ENCODE results near the gene ESPNL. TPM values are rescaled to one million over a fixed set of nuclear protein-coding genes. Genes with fewer than 3 reads are reported as not detected.

The ESPNL gene
- total RNA-seq, 2 experiments from 2014 or later, result not detected

- TF ChIP-seq CTCF (IDR thresholded peaks at IDR 0.05), result no peak
- peak overlapping the region; percentile 77 to 81 for H3K27ac ChIP-seq (ENCODE audit: low read depth in 1 of 2, low read length in 2 of 2)
- H3K4me1 ChIP-seq (ENCODE audit: insufficient read depth, low read length), result peaks cover 21% of the 10 kb centered on the region
- Mint-ChIP-seq H3K36me3 (ENCODE audit: low read depth) (peaks cover 10% of the 10 kb centered on the region), H3K27ac (peak overlapping the region; percentile 67), H3K4me1 (ENCODE audit: low read depth) (peaks cover 35% of the 10 kb centered on the region), H3K4me3 (peak overlapping the region; percentile 85), H3K9me3 (no peaks in the 10 kb centered on the region), H3K27me3 (peaks cover 21% of the 10 kb centered on the region)
- DNase-seq (no peak), ATAC-seq (ENCODE audit: poor library complexity) (no peak)
- intact Hi-C loops (cut with DNase I, micrococcal nuclease), result loop anchor here in 1 of 2 experiments (1.0 to 10.0 kb wide), 5 partner anchors 93 to 365 kb away; partner anchors contain the start of genes ILKAP, PER2 and UBE2F
- no peaks in the 10 kb centered on the region for H3K27me3 ChIP-seq (ENCODE audit: control insufficient read depth in 1 of 2, insufficient read depth in 2 of 2, low read length in 2 of 2)
- peaks cover 5% of the 10 kb centered on the region for H3K36me3 ChIP-seq (ENCODE audit: insufficient read depth, low read length)
- POLR2A ChIA-PET, result interaction anchor here (0.7 to 1.8 kb wide), 6 partner anchors 13 to 367 kb away, joined by 3 to 10 read pairs (median 4); partner anchors contain the start of gene PER2
- peaks cover 0 to 3% of the 10 kb centered on the region in 2 experiments for H3K9me3 ChIP-seq (ENCODE audit: control insufficient read depth in 1 of 2, insufficient read depth in 1 of 2, low read length in 2 of 2)
- peak overlapping the region; percentile 83 for H3K4me3 ChIP-seq (ENCODE audit: low read length)
- CTCF ChIA-PET, result interaction anchor here (0.5 kb wide), 1 partner anchor 109 kb away, joined by 3 read pairs; no protein-coding TSS in a partner anchor
These were observed 40.0 kb upstream of the ESPNL start for GRCh38 chr2:238060096-238060541.

- peaks cover 13% of the 10 kb centered on the region for H3K36me3 Mint-ChIP-seq (ENCODE audit: low read depth)
- intact Hi-C loops (cut with DNase I, micrococcal nuclease), result loop anchor here in 1 of 2 experiments (1.0 to 10.0 kb wide), 5 partner anchors 93 to 366 kb away; partner anchors contain the start of genes ILKAP, PER2 and UBE2F
- Histone ChIP-seq H3K27ac (ENCODE audit: low read depth in 1 of 2, low read length in 2 of 2) (peak within 1 kb of the TSS; percentile 77 to 81), H3K36me3 (ENCODE audit: insufficient read depth, low read length) (peaks cover 7% of the 10 kb centered on the region), H3K4me3 (ENCODE audit: low read length) (peak within 1 kb of the TSS; percentile 93), H3K4me1 (ENCODE audit: insufficient read depth, low read length) (peaks cover 21% of the 10 kb centered on the region), H3K9me3 (ENCODE audit: control insufficient read depth in 1 of 2, insufficient read depth in 1 of 2, low read length in 2 of 2) (no peaks in the 10 kb centered on the region), H3K27me3 (ENCODE audit: control insufficient read depth in 1 of 2, insufficient read depth in 2 of 2, low read length in 2 of 2) (no peaks in the 10 kb centered on the region)
- ChIA-PET CTCF (interaction anchor here (0.5 kb wide), 1 partner anchor 109 kb away, joined by 3 read pairs; no protein-coding TSS in a partner anchor), POLR2A (interaction anchor here (0.6 to 1.8 kb wide), 9 partner anchors 14 to 368 kb away, joined by 3 to 10 read pairs (median 3); partner anchors contain the start of genes ILKAP and PER2)
- peak within 1 kb of the TSS; percentile 85 for H3K4me3 Mint-ChIP-seq
- H3K9me3 Mint-ChIP-seq, result no peaks in the 10 kb centered on the region
- H3K27me3 Mint-ChIP-seq, result peaks cover 17% of the 10 kb centered on the region
- H3K4me1 Mint-ChIP-seq (ENCODE audit: low read depth), result peaks cover 35% of the 10 kb centered on the region
- peak within 1 kb of the TSS; percentile 67 for H3K27ac Mint-ChIP-seq
- TF ChIP-seq CTCF (IDR thresholded peaks at IDR 0.05), result no peak
- ATAC-seq (ENCODE audit: poor library complexity) (peak; percentile 97), DNase-seq (peak; percentile 92 to 99 (median 96))
These were observed 39.4 kb upstream of the ESPNL start, which contains the start of gene SCLY for GRCh38 chr2:238060542-238061314. TSS of gene SCLY (plus strand) at chr2:238061001. CDS start at chr2:238061055, 54 bp downstream.

- Mint-ChIP-seq H3K27ac (peak overlapping the region; percentile 19), H3K9me3 (no peaks in the 10 kb centered on the region), H3K36me3 (ENCODE audit: low read depth) (peaks cover 21% of the 10 kb centered on the region), H3K4me3 (peak overlapping the region; percentile 85), H3K4me1 (ENCODE audit: low read depth) (peaks cover 35% of the 10 kb centered on the region), H3K27me3 (peaks cover 9% of the 10 kb centered on the region)
- DNase-seq (peak in 6 of 14 experiments; percentile 7 to 43 (median 18)), ATAC-seq (ENCODE audit: poor library complexity) (peak; percentile 6)
- CTCF ChIA-PET, result no interaction called here
- Histone ChIP-seq H3K4me3 (ENCODE audit: low read length) (peak overlapping the region; percentile 93), H3K36me3 (ENCODE audit: insufficient read depth, low read length) (peaks cover 12% of the 10 kb centered on the region), H3K4me1 (ENCODE audit: insufficient read depth, low read length) (peaks cover 21% of the 10 kb centered on the region), H3K27me3 (ENCODE audit: control insufficient read depth in 1 of 2, insufficient read depth in 2 of 2, low read length in 2 of 2) (no peaks in the 10 kb centered on the region), H3K9me3 (ENCODE audit: control insufficient read depth in 1 of 2, insufficient read depth in 1 of 2, low read length in 2 of 2) (peaks cover 0 to 5% of the 10 kb centered on the region in 2 experiments), H3K27ac (ENCODE audit: low read depth in 1 of 2, low read length in 2 of 2) (peak overlapping the region; percentile 9 to 81)
- intact Hi-C loops (cut with DNase I, micrococcal nuclease), result loop anchor here in 1 of 2 experiments (2.0 to 10.0 kb wide), 4 partner anchors 141 to 367 kb away; partner anchors contain the start of genes ILKAP and PER2
- no peak for TF ChIP-seq CTCF (IDR thresholded peaks at IDR 0.05)
- POLR2A ChIA-PET, result interaction anchor here (0.6 to 1.8 kb wide), 8 partner anchors 13 to 369 kb away, joined by 3 to 10 read pairs (median 4); partner anchors contain the start of genes ILKAP and PER2
These were observed 38.6 kb upstream of the ESPNL start for GRCh38 chr2:238061315-238062202.
